Heart right ventricle (tissue), 16 donors: ENCODE data around the gene PIEZO1. TPM values are rescaled to one million over a fixed set of nuclear protein-coding genes. Genes with fewer than 3 reads are reported as not detected.

Experiments used
- ATAC-seq, 8 donors: fragments of 200-7000 bp; cut with Tn5 transposase; one replicate each; pipeline ENCODE4 v1.9.1; 2020; ENCODE audit warnings: mild to moderate bottlenecking in 8 of 8, moderate library complexity in 8 of 8, moderate number of reproducible peaks in 1 of 8
- DNase-seq, 2 donors: peaks; one replicate each; pipeline ENCODE4 v3.0.0-alpha.2; 2020
- H3K27ac ChIP-seq, 10 donors: fragments of 200-600 bp; sonication (generic) in 2 of 10; one replicate each; pipeline versions ENCODE4 v1.5.0 to v1.8.0; 2020 to 2022; ENCODE audit warnings: mild to moderate bottlenecking in 3 of 10
- H3K27me3 ChIP-seq, 7 donors: fragments of 200-600 bp; one replicate each; pipeline ENCODE4 v1.8.0; 2021 to 2022; ENCODE audit warnings: mild to moderate bottlenecking in 2 of 7
- H3K36me3 ChIP-seq, 9 donors: fragments of 200-600 bp; sonication (generic) in 1 of 9; one replicate each; pipeline versions ENCODE4 v1.5.0 to v1.8.0; 2020 to 2022; ENCODE audit warnings: mild to moderate bottlenecking in 2 of 9
- H3K4me1 ChIP-seq, 9 donors: fragments of 200-600 bp; sonication (generic) in 1 of 9; one replicate each; pipeline versions ENCODE4 v1.5.0 to v1.8.0; 2020 to 2022; ENCODE audit warnings: mild to moderate bottlenecking in 4 of 9
- H3K4me3 ChIP-seq, 10 donors: fragments of 200-600 bp; sonication (generic) in 2 of 10; one replicate each; pipeline versions ENCODE4 v1.5.0 to v1.8.0; 2020 to 2022; ENCODE audit warnings: mild to moderate bottlenecking in 7 of 10, moderate library complexity in 2 of 10
- H3K9me3 ChIP-seq, 11 donors: fragments of 200-600 bp in 10 of 11; sonication (generic) in 2 of 11; one replicate each; pipeline versions ENCODE4 v1.5.0 to v1.8.0; 2013 to 2022; ENCODE audit warnings: mild to moderate bottlenecking in 2 of 11, control low read depth in 1 of 11, moderate library complexity in 1 of 11
- CTCF ChIP-seq, 9 donors: fragments of 200-600 bp; sonication (generic) in 2 of 9; IDR thresholded peaks; one replicate each; pipeline versions ENCODE4 v1.5.0 to v1.8.0; 2021 to 2022; ENCODE audit warnings: antibody characterized with exemption in 9 of 9, mild to moderate bottlenecking in 5 of 9, moderate library complexity in 1 of 9
- WGBS, 2 donors: extraction: QIAGEN DNeasy Blood & Tissue Kit; methylation state at CpG; one replicate each; pipeline ENCODE4 v1.1.7; 2013; ENCODE audit warnings: inconsistent platforms in 1 of 2; 5-methylcytosine and 5-hydroxymethylcytosine counted together
- intact Hi-C, 10 donors: fragments of 100-400 bp; cut with DNase I; formaldehyde crosslinking; loops; one replicate each; pipeline versions ENCODE4 v1.11.1 to v1.14.2; 2022
- polyA plus RNA-seq, 2 donors: library from polyadenylated mRNA; stranded (reverse); fragments of 200-250 nt; gene quantifications; one replicate each; pipeline ENCODE4 v1.2.3, GENCODE V29; 2013
- total RNA-seq, 10 donors: library from RNA; stranded (reverse); fragmentation: NEBNext Ultra II Directional in 3 of 10; extraction: Animal tissue kit (Norgen Biotek cat#: 25700) in 3 of 10; gene quantifications; one replicate each; pipeline versions ENCODE4 v1.2.1 to v1.2.4, GENCODE V29; 2021 to 2023
- donor health status: Arrhythmogenic right ventricular cardiomyopathy.
- donor health status: ischemic (EF 13 %, LVEDD 7.1; RV severe dilation, severe dysfunction).
- donor health status: healthy with polysubstance abuse.
- donor health status: DM: no; HTN: yes; CAD: no.
- donor health status: DM: no; HTN: no; CAD: no.
- donor health status: ischemic (EF 25% LVEDD 6.9; RV normal size, moderate dysfunction).
- donor health status: ischemic (EF 25% LVEDD 5.7; RV mildly dilated, moderate dysfunction).
- donor health status: healthy.
- donor health status: DM: yes; HTN: yes; CAD: no.
- donor health status: Ischemic cardiomyopathy.
- donor health status: ischemic (EF 35%, LVEDD 5.7; RV mildly dilated, moderate dysfunction).
- donor health status: nonischemic (EF 11% LVEDD 7.7; RV severe dilation, severe dysfunction).
- donor health status: DM: yes; HTN: yes; CAD: no.
- donor health status: PGD.
- donor health status: ischemic (EF 29% LVEDD 5.4; RV normal size, mild dysfunction).
- donor health status: nonischemic (EF 23%, LVEDD 6.1; RV moderate dilation, normal function).

PIEZO1 gene
- total and polyA plus RNA-seq, 12 donors, result 12.3 to 78.2 (median 18.0) TPM

DNA sequence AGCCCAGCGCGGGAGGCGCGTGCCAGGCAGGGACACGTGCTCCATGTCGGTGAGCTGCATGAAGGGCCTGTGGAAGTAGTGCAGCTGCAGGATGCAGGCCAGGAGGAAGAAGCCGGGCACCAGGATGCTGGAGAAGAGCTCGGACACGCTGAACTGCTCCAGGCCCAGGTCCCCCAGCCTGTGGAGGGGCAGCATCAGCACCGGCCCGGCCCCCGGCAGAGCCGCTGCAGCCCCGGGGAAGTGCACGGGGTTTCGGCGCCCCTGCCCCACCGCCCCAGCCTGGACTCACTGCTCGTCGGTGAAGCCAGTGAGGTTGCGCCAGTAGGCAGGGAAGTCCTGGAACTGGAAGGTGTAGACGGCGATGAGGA is 50.7 kb downstream of the PIEZO1 start:
- Histone ChIP-seq H3K4me1 (peaks cover 0 to 10% (median 4%) of the 10 kb centered on the region in 9 donors), H3K9me3 (no peaks in the 10 kb centered on the region), H3K4me3 (no peak overlapping the region), H3K27ac (no peak overlapping the region), H3K27me3 (no peaks in the 10 kb centered on the region), H3K36me3 (peaks cover 0 to 79% (median 0%) of the 10 kb centered on the region in 9 donors)
- DNase-seq, result no peak
- ATAC-seq, result no peak
- WGBS, 2 donors, result 93 to 94% methylated on average over 23 of the region's 23 CpGs
- no peak for TF ChIP-seq CTCF (IDR thresholded peaks at IDR 0.05)
- intact Hi-C loops, result loop anchor here in 1 of 10 donors (10.0 kb wide), 1 partner anchor 480 kb away; the partner anchor contains the start of gene ZNF778

DNA sequence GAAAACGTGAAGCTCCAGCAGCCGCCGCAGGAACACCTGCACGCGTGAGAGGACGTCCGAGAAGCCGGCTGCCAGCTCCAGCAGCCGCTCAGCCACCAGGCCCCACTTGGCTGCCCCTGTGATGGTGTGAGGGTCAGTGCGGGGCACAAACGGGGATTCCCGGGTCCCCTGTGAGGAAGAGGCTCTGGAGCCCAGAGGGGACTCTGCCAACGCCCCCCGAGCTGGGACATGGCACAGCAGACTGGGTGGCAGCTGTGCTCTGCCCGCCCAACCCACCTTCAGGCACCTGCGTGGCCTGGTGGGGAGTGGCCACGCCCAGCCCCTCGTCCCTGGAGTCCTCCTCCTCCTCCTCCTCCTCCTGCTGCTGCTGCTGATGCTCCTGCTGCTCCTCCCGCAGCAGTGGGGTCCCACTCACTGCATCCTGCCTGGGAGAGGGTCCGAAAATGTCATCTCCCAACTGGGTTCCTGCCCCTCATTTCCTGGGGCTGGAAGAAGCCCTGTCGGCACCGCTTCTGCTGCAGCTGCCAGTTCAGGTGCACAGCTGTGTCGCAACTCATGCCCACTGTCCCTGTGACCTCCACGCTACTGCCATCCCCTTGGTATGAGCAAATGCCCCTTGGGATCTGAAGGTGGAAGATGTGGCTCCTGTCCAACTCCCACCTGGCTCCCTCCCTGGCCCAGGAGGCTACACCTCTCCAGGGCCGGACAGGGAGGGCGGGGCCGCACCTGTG is 51.2 kb downstream of the PIEZO1 start:
- H3K36me3 ChIP-seq, result peaks cover 0 to 79% (median 0%) of the 10 kb centered on the region in 9 donors
- intact Hi-C loops, result loop anchor here in 1 of 10 donors (10.0 kb wide), 1 partner anchor 481 kb away; the partner anchor contains the start of gene ZNF778
- ATAC-seq, result no peak

GRCh38 chr16:88732961-88733294 is 52.1 kb downstream of the PIEZO1 start:
- peaks cover 0 to 73% (median 0%) of the 10 kb centered on the region in 9 donors for H3K36me3 ChIP-seq
- 87 to 88% methylated on average over 13 of the region's 13 CpGs for WGBS, 2 donors
- H3K27me3 ChIP-seq, result no peaks in the 10 kb centered on the region
- no peak overlapping the region for H3K4me3 ChIP-seq
- no peak for TF ChIP-seq CTCF (IDR thresholded peaks at IDR 0.05)
- intact Hi-C loops, result loop anchor here in 1 of 10 donors (10.0 kb wide), 1 partner anchor 482 kb away; the partner anchor contains the start of gene ZNF778
- H3K27ac ChIP-seq, result no peak overlapping the region
- no peak for ATAC-seq
- DNase-seq, result no peak
- H3K4me1 ChIP-seq, result peaks cover 0 to 12% (median 4%) of the 10 kb centered on the region in 9 donors
- no peaks in the 10 kb centered on the region for H3K9me3 ChIP-seq

More for the DNA sequence above, 51.2 kb downstream of the PIEZO1 start:
- H3K27me3 ChIP-seq, result no peaks in the 10 kb centered on the region
- H3K4me3 ChIP-seq, result no peak overlapping the region
- no peak for TF ChIP-seq CTCF (IDR thresholded peaks at IDR 0.05)
- H3K27ac ChIP-seq, result no peak overlapping the region
- 94% methylated on average over 25 to 27 of the region's 27 CpGs for WGBS, 2 donors
- peaks cover 0 to 10% (median 4%) of the 10 kb centered on the region in 9 donors for H3K4me1 ChIP-seq
- DNase-seq, result no peak
- H3K9me3 ChIP-seq, result no peaks in the 10 kb centered on the region

DNA sequence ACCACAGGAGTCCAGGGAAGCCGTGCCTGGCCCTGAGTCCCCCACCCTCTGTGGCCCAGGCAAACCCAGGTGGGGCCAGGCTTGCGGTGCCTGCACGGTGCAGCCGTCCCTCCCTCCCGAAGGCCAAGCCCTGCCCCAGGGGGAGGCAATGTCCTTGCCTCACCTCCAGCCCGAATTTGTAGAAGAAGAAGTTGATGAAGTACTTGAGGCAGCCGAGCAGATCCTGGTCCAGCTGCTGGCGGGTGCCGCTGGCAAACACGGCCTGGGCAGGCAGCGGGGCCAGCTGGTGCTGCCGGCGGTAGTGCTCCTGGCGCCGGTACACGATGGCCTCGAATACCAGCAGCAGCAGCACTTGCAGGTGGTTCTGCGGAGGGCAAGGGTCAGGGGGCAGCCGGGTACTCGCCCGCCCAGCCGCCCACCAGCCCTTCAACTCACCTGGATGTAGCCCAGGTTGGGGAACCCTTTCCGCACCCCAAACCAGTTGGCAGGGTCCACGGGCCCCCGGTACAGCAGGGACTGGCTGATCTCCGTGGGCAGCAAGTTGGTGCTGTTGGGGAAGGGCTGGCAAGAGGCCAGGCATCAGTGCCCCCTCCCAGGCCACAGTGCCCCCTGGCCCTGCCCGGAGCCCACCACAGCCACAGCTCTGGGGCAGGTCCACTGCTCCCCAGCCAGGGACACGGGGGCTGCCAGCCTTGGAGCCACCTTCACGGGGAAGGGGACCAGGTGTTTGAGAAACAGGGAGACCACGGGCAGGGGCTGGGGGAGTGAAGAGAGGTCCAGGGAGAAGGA is 52.7 kb downstream of the PIEZO1 start:
- DNase-seq (no peak), ATAC-seq (no peak)
- no peaks in the 10 kb centered on the region for H3K9me3 ChIP-seq
- H3K4me1 ChIP-seq, result peaks cover 0 to 12% (median 3%) of the 10 kb centered on the region in 9 donors
- TF ChIP-seq CTCF (IDR thresholded peaks at IDR 0.05), result no peak
- WGBS, 2 donors, result 88 to 90% methylated on average over 30 of the region's 30 CpGs
- intact Hi-C loops, result loop anchor here in 1 of 10 donors (10.0 kb wide), 1 partner anchor 482 kb away; the partner anchor contains the start of gene ZNF778
- peaks cover 0 to 75% (median 0%) of the 10 kb centered on the region in 9 donors for H3K36me3 ChIP-seq
- no peak overlapping the region for H3K4me3 ChIP-seq
- H3K27ac ChIP-seq, result no peak overlapping the region
- H3K27me3 ChIP-seq, result no peaks in the 10 kb centered on the region
